IMR-90 (cell line): ENCODE data around the gene PRKCSH. TPM values are rescaled to one million over a fixed set of nuclear protein-coding genes. Genes with fewer than 3 reads are reported as not detected.

Experiments used
- ATAC-seq: fragments of 200-7000 bp; cut with Tn5 transposase; 2 replicates; pipeline ENCODE4 v1.9.1; 2020; ENCODE audit warnings: low read depth, mild to moderate bottlenecking, moderate library complexity
- BruUV-seq: library from RNA; stranded (reverse); fragments of 400-500 nt; replicated peaks from 2 replicates; lab custom pipeline; 2021; lab: Mats Ljungman, UMichigan
- CTCF ChIA-PET: fragments of 300-600 bp; formaldehyde crosslinking; extraction: SDS; loops from one replicate; lab custom pipeline; 2021; ENCODE audit warnings: antibody characterized with exemption; lab: Yijun Ruan, JAX
- POLR2A ChIA-PET: fragments of 300-600 bp; sonication (Branson Sonifier 250); formaldehyde crosslinking; loops from one replicate; lab custom pipeline; 2022; ENCODE audit warnings: antibody characterized with exemption; ENCODE audit not compliant: unreplicated experiment; lab: Charles Lee
- DNase-seq: peaks from one replicate; pipeline ENCODE4 v3.0.0; 2013
- H2AFZ ChIP-seq: replicated peaks from 2 replicates; pipeline ENCODE3; 2013; ENCODE audit warnings: low read length, mild to moderate bottlenecking; ENCODE audit not compliant: poor library complexity
- H2AK5ac ChIP-seq: 2 replicates; pipeline ENCODE4 v1.6.1; 2013; ENCODE audit warnings: low read depth, low read length, inconsistent platforms
- H2AK9ac ChIP-seq: replicated peaks from 2 replicates; pipeline ENCODE3; 2013; ENCODE audit warnings: mild to moderate bottlenecking, low read depth, low read length, moderate library complexity; ENCODE audit not compliant: poor library complexity
- H2BK120ac ChIP-seq: 2 replicates; pipeline ENCODE4 v1.6.1; 2013; ENCODE audit warnings: low read depth, low read length, inconsistent platforms
- H2BK15ac ChIP-seq: 3 replicates; pipeline ENCODE4 v1.6.1; 2013; ENCODE audit warnings: low read depth, low read length, inconsistent platforms
- H2BK20ac ChIP-seq: 2 replicates; pipeline ENCODE4 v1.6.1; 2013; ENCODE audit warnings: low read depth, mild to moderate bottlenecking, inconsistent platforms, low read length, moderate library complexity
- H2BK5ac ChIP-seq: 2 replicates; pipeline ENCODE4 v1.6.1; 2013; ENCODE audit warnings: mild to moderate bottlenecking, low read depth, low read length, inconsistent platforms; ENCODE audit not compliant: poor library complexity, severe bottlenecking
- H3K14ac ChIP-seq: replicated peaks from 2 replicates; pipeline ENCODE4 v1.6.1; 2013; ENCODE audit warnings: low read depth, low read length, inconsistent platforms
- H3K18ac ChIP-seq: 2 replicates; pipeline ENCODE4 v1.6.1; 2013; ENCODE audit warnings: low read depth, low read length, control low read depth
- H3K23ac ChIP-seq: 2 replicates; pipeline ENCODE4 v1.6.1; 2013; ENCODE audit warnings: low read depth, low read length, inconsistent platforms
- H3K27ac ChIP-seq: 2 replicates; pipeline ENCODE4 v1.5.1; 2013; ENCODE audit warnings: mild to moderate bottlenecking, control low read depth, low read length; ENCODE audit not compliant: insufficient read depth
- H3K27me3 ChIP-seq: 2 replicates; pipeline ENCODE4 v1.6.1; 2013; ENCODE audit warnings: low read length; ENCODE audit not compliant: control insufficient read depth, insufficient read depth
- H3K36me3 ChIP-seq: 2 replicates; pipeline ENCODE4 v1.6.1; 2013; ENCODE audit warnings: low read length, mixed read lengths; ENCODE audit not compliant: control insufficient read depth, insufficient read depth
- H3K4ac ChIP-seq: 2 replicates; pipeline ENCODE4 v1.6.1; 2013; ENCODE audit warnings: low read depth, low read length, inconsistent platforms
- H3K4me1 ChIP-seq: 2 replicates; pipeline ENCODE4 v1.6.1; 2013; ENCODE audit warnings: low read length, mixed read lengths; ENCODE audit not compliant: control insufficient read depth, insufficient read depth
- H3K4me2 ChIP-seq: 2 replicates; pipeline ENCODE4 v1.6.1; 2013; ENCODE audit warnings: low read depth, mild to moderate bottlenecking, control low read depth, low read length, moderate library complexity
- H3K4me3 ChIP-seq: 2 replicates; pipeline ENCODE4 v1.5.1; 2013; ENCODE audit warnings: low read depth, mild to moderate bottlenecking, control low read depth, low read length, moderate library complexity; ENCODE audit not compliant: insufficient read depth
- H3K56ac ChIP-seq: 2 replicates; pipeline ENCODE4 v1.6.1; 2013; ENCODE audit warnings: low read length, inconsistent platforms; ENCODE audit not compliant: insufficient read depth; ENCODE audit errors: extremely low read depth
- H3K79me1 ChIP-seq, 2 experiments: 2 replicates each; pipeline ENCODE4 v1.6.1; 2013; ENCODE audit warnings: low read length in 2 of 2, inconsistent platforms in 1 of 2, low read depth in 1 of 2
- H3K9ac ChIP-seq: 2 replicates; pipeline ENCODE4 v1.6.1; 2013; ENCODE audit warnings: low read depth, low read length, control low read depth
- H3K9me1 ChIP-seq: 2 replicates; pipeline ENCODE4 v1.6.1; 2013; ENCODE audit warnings: low read length, inconsistent platforms; ENCODE audit not compliant: insufficient read depth
- H3K9me3 ChIP-seq: 2 replicates; pipeline ENCODE4 v1.6.1; 2013; ENCODE audit warnings: low read length; ENCODE audit not compliant: control insufficient read depth, insufficient read depth
- H4K20me1 ChIP-seq: 2 replicates; pipeline ENCODE4 v1.6.1; 2013; ENCODE audit warnings: low read length, inconsistent platforms; ENCODE audit not compliant: insufficient read depth
- H4K5ac ChIP-seq: 2 replicates; pipeline ENCODE4 v1.6.1; 2013; ENCODE audit warnings: mild to moderate bottlenecking, low read depth, low read length, control low read depth
- H4K8ac ChIP-seq, 2 experiments: 2 replicates each; pipeline ENCODE4 v1.6.1; 2013; ENCODE audit warnings: low read depth in 2 of 2, low read length in 2 of 2, control low read depth in 1 of 2, inconsistent platforms in 1 of 2
- H4K91ac ChIP-seq: 2 replicates; pipeline ENCODE4 v1.6.1; 2013; ENCODE audit warnings: low read depth, low read length, inconsistent platforms; ENCODE audit not compliant: insufficient read depth
- BHLHE40 ChIP-seq: fragments of 150-350 bp; IDR thresholded peaks from 2 replicates; pipeline ENCODE4 v1.6.1; 2016; ENCODE audit warnings: mild to moderate bottlenecking, low read depth, low read length
- CEBPB ChIP-seq: IDR thresholded peaks from 2 replicates; pipeline ENCODE4 v1.6.1; 2012; ENCODE audit warnings: low read depth, low read length, improper control_type of control experiment
- MAFK ChIP-seq: IDR thresholded peaks from 2 replicates; pipeline ENCODE4 v1.6.1; 2012; ENCODE audit warnings: low read depth, low read length, improper control_type of control experiment
- MAZ ChIP-seq: IDR thresholded peaks from 2 replicates; pipeline ENCODE4 v1.6.1; 2012; ENCODE audit warnings: low read depth, mild to moderate bottlenecking, low read length, improper control_type of control experiment, moderate library complexity, borderline replicate concordance
- MXI1 ChIP-seq: IDR thresholded peaks from 2 replicates; pipeline ENCODE4 v1.6.1; 2012; ENCODE audit warnings: low read depth, mild to moderate bottlenecking, low read length, moderate library complexity, borderline replicate concordance
- NFE2L2 ChIP-seq: fragments of 150-350 bp; IDR thresholded peaks from 2 replicates; pipeline ENCODE4 v1.6.1; 2016; ENCODE audit warnings: low read depth, mild to moderate bottlenecking, low read length
- POLR2A ChIP-seq: IDR thresholded peaks from 2 replicates; pipeline ENCODE4 v1.6.1; 2012; ENCODE audit warnings: mild to moderate bottlenecking, low read depth, low read length
- WGBS, 2 experiments: methylation state at CpG; one replicate each; pipeline versions ENCODE4 v1.1.5 to v1.1.7; 2013; ENCODE audit warnings: missing lambda C conversion rate in 2 of 2; ENCODE audit not compliant: insufficient read length in 1 of 2; ENCODE audit errors: extremely low coverage in 2 of 2; 5-methylcytosine and 5-hydroxymethylcytosine counted together
- dilution Hi-C: fragments of 300-500 bp; cut with HindIII; formaldehyde crosslinking; loops from one replicate; pipeline ENCODE4 v1.14.3; 2018; ENCODE audit warnings: low sequenced_read_pairs; ENCODE audit not compliant: unreplicated experiment
- in situ Hi-C: fragments of 300-500 bp; cut with MboI; formaldehyde crosslinking; loops from 3 replicates; pipeline ENCODE4 v1.14.3; 2019; ENCODE audit warnings: low sequenced_read_pairs, inconsistent platforms, mixed read lengths
- intact Hi-C: fragments of 100-400 bp; cut with micrococcal nuclease; formaldehyde crosslinking; loops from 2 replicates; pipeline ENCODE4 v1.10.0; 2022
- polyA plus RNA-seq, 3 experiments: library from polyadenylated mRNA; depleted of rRNA; stranded (reverse); fragments of >200 nt; gene quantifications; 2 replicates each; pipeline ENCODE4 v1.2.3, GENCODE V29; 2012; ENCODE audit warnings: low replicate concordance in 1 of 3
- total RNA-seq: library from RNA; depleted of rRNA; stranded (reverse); fragments of >200 nt; gene quantifications from 2 replicates; pipeline ENCODE4 v1.2.3, GENCODE V29; 2012
- TF ChIP-seq, protein P1 (sequence below): fragments of 150-350 bp; IDR thresholded peaks from 2 replicates; pipeline ENCODE4 v1.6.1; 2016; ENCODE audit warnings: low read depth, mild to moderate bottlenecking, low read length, moderate library complexity, borderline replicate concordance
- TF ChIP-seq, protein P2 (sequence below): fragments of 150-350 bp; IDR thresholded peaks from 2 replicates; pipeline ENCODE4 v1.6.1; 2017; ENCODE audit warnings: mild to moderate bottlenecking, antibody characterized with exemption, low read length, low read depth
- TF ChIP-seq, protein P3 (sequence below): conservative IDR thresholded peaks from 2 replicates; pipeline ENCODE4 v1.5.1; 2012; ENCODE audit warnings: mild to moderate bottlenecking, low read depth, low read length, improper control_type of control experiment

PRKCSH gene
- total and polyA plus RNA-seq, 2 of the 4 experiments (the other 2 are of a cell fraction) = 36.0 to 252 TPM

DNA sequence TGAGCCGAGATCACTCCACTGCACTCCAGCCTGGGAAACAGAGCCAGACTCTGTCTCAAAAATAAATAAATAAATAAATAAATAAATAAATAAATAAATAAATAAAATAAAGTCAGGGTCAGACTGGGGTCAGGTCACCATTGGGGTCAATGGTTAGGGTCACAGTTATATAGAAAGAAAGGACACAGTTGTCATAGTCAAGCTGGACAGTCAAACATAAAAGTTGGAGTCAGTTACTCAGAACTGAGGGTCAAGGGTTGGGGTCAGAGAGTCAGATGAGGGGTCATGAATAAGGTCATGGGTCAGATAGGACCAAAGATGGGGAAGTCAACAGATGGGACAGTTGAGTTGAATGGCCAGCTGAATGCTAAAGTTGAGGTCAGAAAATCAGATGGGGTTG is 34.6 kb upstream of the PRKCSH start:
- in situ Hi-C loops = no loop called here
- ATAC-seq (no peak), DNase-seq (no peak)
- H4K5ac ChIP-seq = no peak overlapping the region
- CTCF ChIA-PET = no interaction called here
- no peak overlapping the region for H2BK120ac ChIP-seq
- H3K4me3 ChIP-seq = no peak overlapping the region
- intact Hi-C loops = no loop called here
- no peaks in the 10 kb centered on the region for H3K79me1 ChIP-seq
- H3K9me1 ChIP-seq = no peaks in the 10 kb centered on the region
- no peak overlapping the region for H3K18ac ChIP-seq
- no peaks in the 10 kb centered on the region for H3K4me1 ChIP-seq
- no peak overlapping the region for H3K14ac ChIP-seq
- no peak overlapping the region for H2BK5ac ChIP-seq
- no peak overlapping the region for H2BK15ac ChIP-seq
- BruUV-seq = no TSS peak
- no peak overlapping the region for H4K91ac ChIP-seq
- WGBS, 2 experiments = no CpG with 5 or more reads among the region's 1 CpG
- H3K9ac ChIP-seq = no peak overlapping the region
- H2AK5ac ChIP-seq = no peak overlapping the region
- no peak overlapping the region for H3K27ac ChIP-seq
- no peak overlapping the region for H3K56ac ChIP-seq
- no peaks in the 10 kb centered on the region for H3K27me3 ChIP-seq
- TF ChIP-seq CEBPB (no peak), NFE2L2 (no peak), MAZ (no peak), BHLHE40 (no peak), POLR2A (no peak), MXI1 (no peak), MAFK (no peak)
- TF ChIP-seq, protein P1, sequence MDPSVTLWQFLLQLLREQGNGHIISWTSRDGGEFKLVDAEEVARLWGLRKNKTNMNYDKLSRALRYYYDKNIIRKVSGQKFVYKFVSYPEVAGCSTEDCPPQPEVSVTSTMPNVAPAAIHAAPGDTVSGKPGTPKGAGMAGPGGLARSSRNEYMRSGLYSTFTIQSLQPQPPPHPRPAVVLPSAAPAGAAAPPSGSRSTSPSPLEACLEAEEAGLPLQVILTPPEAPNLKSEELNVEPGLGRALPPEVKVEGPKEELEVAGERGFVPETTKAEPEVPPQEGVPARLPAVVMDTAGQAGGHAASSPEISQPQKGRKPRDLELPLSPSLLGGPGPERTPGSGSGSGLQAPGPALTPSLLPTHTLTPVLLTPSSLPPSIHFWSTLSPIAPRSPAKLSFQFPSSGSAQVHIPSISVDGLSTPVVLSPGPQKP = no peak
- TF ChIP-seq, protein P2, sequence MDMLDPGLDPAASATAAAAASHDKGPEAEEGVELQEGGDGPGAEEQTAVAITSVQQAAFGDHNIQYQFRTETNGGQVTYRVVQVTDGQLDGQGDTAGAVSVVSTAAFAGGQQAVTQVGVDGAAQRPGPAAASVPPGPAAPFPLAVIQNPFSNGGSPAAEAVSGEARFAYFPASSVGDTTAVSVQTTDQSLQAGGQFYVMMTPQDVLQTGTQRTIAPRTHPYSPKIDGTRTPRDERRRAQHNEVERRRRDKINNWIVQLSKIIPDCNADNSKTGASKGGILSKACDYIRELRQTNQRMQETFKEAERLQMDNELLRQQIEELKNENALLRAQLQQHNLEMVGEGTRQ = no peak
- TF ChIP-seq, protein P3, sequence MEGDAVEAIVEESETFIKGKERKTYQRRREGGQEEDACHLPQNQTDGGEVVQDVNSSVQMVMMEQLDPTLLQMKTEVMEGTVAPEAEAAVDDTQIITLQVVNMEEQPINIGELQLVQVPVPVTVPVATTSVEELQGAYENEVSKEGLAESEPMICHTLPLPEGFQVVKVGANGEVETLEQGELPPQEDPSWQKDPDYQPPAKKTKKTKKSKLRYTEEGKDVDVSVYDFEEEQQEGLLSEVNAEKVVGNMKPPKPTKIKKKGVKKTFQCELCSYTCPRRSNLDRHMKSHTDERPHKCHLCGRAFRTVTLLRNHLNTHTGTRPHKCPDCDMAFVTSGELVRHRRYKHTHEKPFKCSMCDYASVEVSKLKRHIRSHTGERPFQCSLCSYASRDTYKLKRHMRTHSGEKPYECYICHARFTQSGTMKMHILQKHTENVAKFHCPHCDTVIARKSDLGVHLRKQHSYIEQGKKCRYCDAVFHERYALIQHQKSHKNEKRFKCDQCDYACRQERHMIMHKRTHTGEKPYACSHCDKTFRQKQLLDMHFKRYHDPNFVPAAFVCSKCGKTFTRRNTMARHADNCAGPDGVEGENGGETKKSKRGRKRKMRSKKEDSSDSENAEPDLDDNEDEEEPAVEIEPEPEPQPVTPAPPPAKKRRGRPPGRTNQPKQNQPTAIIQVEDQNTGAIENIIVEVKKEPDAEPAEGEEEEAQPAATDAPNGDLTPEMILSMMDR = no peak
- no peaks in the 10 kb centered on the region for H3K9me3 ChIP-seq
- no peak overlapping the region for H2BK20ac ChIP-seq
- H3K23ac ChIP-seq = no peak overlapping the region
- H4K20me1 ChIP-seq = no peaks in the 10 kb centered on the region
- POLR2A ChIA-PET = no interaction called here
- H3K4me2 ChIP-seq = no peak overlapping the region
- dilution Hi-C loops = no loop called here
- no peak overlapping the region for H3K4ac ChIP-seq
- no peaks in the 10 kb centered on the region for H3K36me3 ChIP-seq
- no peak overlapping the region for H2AFZ ChIP-seq
- H2AK9ac ChIP-seq = no peak overlapping the region
- H4K8ac ChIP-seq = no peak overlapping the region
